Karpas-422 (cell line): ENCODE data around the gene ARHGAP22. TPM values are rescaled to one million over a fixed set of nuclear protein-coding genes. Genes with fewer than 3 reads are reported as not detected.

Experiments used
- DNase-seq: peaks from one replicate; pipeline ENCODE4 v3.0.0-alpha.2; 2015
- H2AFZ ChIP-seq: fragments of 200-600 bp; sonication (generic); 2 replicates; pipeline ENCODE4 v1.6.1; 2014; ENCODE audit warnings: antibody characterized with exemption, low read length, mixed read lengths
- H3K27ac ChIP-seq: fragments of 200-600 bp; sonication (generic); 2 replicates; pipeline ENCODE4 v1.5.1; 2014; ENCODE audit warnings: mild to moderate bottlenecking, low read length, moderate library complexity
- H3K27me3 ChIP-seq: fragments of 200-600 bp; sonication (generic); 2 replicates; pipeline ENCODE4 v1.6.1; 2014; ENCODE audit warnings: low read length, mixed read lengths
- H3K36me3 ChIP-seq: fragments of 200-600 bp; sonication (generic); 2 replicates; pipeline ENCODE4 v1.6.1; 2014; ENCODE audit warnings: low read length, mixed read lengths; ENCODE audit not compliant: insufficient read depth
- H3K4me1 ChIP-seq: fragments of 200-600 bp; sonication (generic); 2 replicates; pipeline ENCODE4 v1.6.1; 2014; ENCODE audit warnings: mild to moderate bottlenecking, low read length, mixed read lengths
- H3K4me2 ChIP-seq: fragments of 200-600 bp; sonication (generic); 2 replicates; pipeline ENCODE4 v1.6.1; 2014; ENCODE audit warnings: low read length, low read depth, mild to moderate bottlenecking; ENCODE audit not compliant: poor library complexity, severe bottlenecking
- H3K4me3 ChIP-seq: fragments of 200-600 bp; sonication (generic); 2 replicates; pipeline ENCODE4 v1.5.1; 2014; ENCODE audit warnings: mild to moderate bottlenecking, antibody characterized with exemption, low read length, mixed read lengths
- H3K79me2 ChIP-seq: fragments of 200-600 bp; sonication (generic); 2 replicates; pipeline ENCODE4 v1.6.1; 2014; ENCODE audit warnings: mild to moderate bottlenecking, low read length, mixed read lengths
- H3K9ac ChIP-seq: fragments of 200-600 bp; sonication (generic); 2 replicates; pipeline ENCODE4 v1.6.0; 2014; ENCODE audit warnings: low read length
- H3K9me2 ChIP-seq: fragments of 200-600 bp; sonication (generic), shearing (Covaris generic); replicated peaks from 2 replicates; pipeline ENCODE4 v1.6.0; 2014; ENCODE audit warnings: mild to moderate bottlenecking, low read length, moderate library complexity; ENCODE audit not compliant: insufficient read depth
- H3K9me3 ChIP-seq: fragments of 300-700, 200-600 bp; sonication (generic); 2 replicates; pipeline ENCODE4 v1.6.1; 2014; ENCODE audit warnings: low read length, mixed read lengths
- H4K20me1 ChIP-seq: fragments of 200-600 bp; sonication (generic); 2 replicates; pipeline ENCODE4 v1.6.1; 2014; ENCODE audit warnings: mild to moderate bottlenecking, antibody characterized with exemption, low read length, low read depth; ENCODE audit not compliant: insufficient read depth
- total RNA-seq: library from RNA; depleted of rRNA; stranded (reverse); fragments of >200 nt; shearing (Covaris generic); gene quantifications from 2 replicates; pipeline ENCODE4 v1.2.3, GENCODE V29; 2014; ENCODE audit warnings: low replicate concordance

ARHGAP22 gene
- total RNA-seq, 1 experiment from 2014 or later: 0.07 TPM

DNA sequence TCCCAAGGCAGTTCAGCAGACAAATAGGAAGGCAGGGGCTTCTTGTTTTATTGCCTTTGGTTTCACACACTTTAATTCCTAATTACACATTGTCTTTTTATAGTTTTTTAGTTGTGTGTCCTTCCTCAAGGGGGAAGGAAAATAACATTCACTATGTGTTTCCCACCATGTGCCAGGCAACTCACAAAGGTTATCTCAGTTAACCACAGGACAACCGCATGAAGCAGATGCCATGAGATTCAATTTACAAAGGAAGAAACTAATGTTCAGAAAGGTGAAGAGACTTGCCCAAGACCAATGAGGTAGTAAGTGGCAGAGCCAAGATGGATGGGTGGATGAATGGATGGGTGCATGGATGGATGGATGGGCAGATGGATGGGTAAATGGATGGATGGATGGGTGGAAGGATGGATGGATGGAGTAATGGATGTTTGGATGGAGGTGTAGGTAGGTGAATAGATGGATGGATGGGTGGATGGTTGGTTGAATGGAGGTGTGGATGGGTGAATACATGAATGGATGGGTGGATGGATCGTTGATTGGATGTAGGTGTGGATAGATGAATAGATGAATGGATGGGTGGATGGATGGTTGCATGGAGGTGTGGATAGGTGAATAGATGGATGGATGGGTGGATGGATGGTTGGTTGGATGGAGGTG lies 77.9 kb downstream of the ARHGAP22 start:
- H3K9me3 ChIP-seq: no peaks in the 10 kb centered on the region
- H2AFZ ChIP-seq: no peak overlapping the region
- H4K20me1 ChIP-seq: no peaks in the 10 kb centered on the region
- no peaks in the 10 kb centered on the region for H3K36me3 ChIP-seq
- H3K27me3 ChIP-seq: no peaks in the 10 kb centered on the region
- H3K9ac ChIP-seq: no peak overlapping the region
- H3K79me2 ChIP-seq: no peaks in the 10 kb centered on the region
- DNase-seq: no peak
- no peaks in the 10 kb centered on the region for H3K4me1 ChIP-seq
- H3K27ac ChIP-seq: no peak overlapping the region
- no peak overlapping the region for H3K4me3 ChIP-seq
- no peak overlapping the region for H3K4me2 ChIP-seq
- H3K9me2 ChIP-seq: no peaks in the 10 kb centered on the region

DNA sequence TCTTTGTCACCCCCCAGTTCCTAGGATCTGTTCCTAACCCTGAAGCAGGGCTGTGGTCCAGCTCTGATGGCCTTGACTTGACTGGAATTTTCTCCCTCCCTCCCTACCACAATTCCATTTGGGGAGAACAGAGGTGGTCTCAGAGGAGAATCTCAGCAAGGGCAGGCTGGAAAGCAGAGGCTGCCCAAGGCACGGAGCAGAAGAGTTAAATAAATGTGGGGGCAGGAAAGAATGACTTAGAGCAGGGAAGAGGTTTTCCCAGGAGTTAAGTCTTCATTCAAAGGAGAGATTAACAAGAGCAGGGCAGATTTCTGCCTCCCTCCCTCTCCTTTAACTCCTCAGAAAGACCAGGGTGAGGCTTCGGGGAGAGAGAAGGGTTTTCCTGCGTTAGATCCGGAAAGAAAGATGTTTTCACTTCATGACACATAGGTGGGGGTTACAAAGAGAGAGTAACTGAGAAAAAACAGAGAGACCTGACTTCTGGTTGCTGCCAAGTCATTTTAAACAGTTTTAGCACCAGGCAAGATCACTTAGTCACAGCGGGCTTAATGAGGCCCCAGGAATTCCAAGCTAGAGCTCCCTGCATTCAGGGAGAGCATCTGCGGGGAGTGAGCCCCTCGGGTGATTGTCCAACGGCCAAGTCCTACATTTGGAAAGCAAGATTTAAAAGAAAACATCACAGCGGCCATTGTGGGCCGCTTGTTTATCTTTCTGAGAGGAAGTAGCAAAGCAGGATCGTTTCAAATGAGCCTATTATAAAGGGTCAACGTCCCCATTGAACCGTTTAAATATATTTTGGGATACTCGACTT lies 78.7 kb downstream of the ARHGAP22 start:
- H3K79me2 ChIP-seq: no peaks in the 10 kb centered on the region
- H3K27ac ChIP-seq: no peak overlapping the region
- no peaks in the 10 kb centered on the region for H4K20me1 ChIP-seq
- no peak for DNase-seq
- no peaks in the 10 kb centered on the region for H3K9me2 ChIP-seq
- H3K9me3 ChIP-seq: no peaks in the 10 kb centered on the region
- no peak overlapping the region for H2AFZ ChIP-seq
- no peak overlapping the region for H3K9ac ChIP-seq
- no peak overlapping the region for H3K4me3 ChIP-seq
- H3K4me1 ChIP-seq: no peaks in the 10 kb centered on the region
- H3K4me2 ChIP-seq: no peak overlapping the region
- no peaks in the 10 kb centered on the region for H3K27me3 ChIP-seq
- no peaks in the 10 kb centered on the region for H3K36me3 ChIP-seq

GRCh38 chr10:48525113-48525512 lies 79.8 kb downstream of the ARHGAP22 start:
- Histone ChIP-seq H3K9me2 (no peaks in the 10 kb centered on the region), H3K9me3 (no peaks in the 10 kb centered on the region), H3K36me3 (no peaks in the 10 kb centered on the region), H3K27me3 (no peaks in the 10 kb centered on the region), H2AFZ (no peak overlapping the region), H3K9ac (no peak overlapping the region), H3K27ac (no peak overlapping the region), H3K4me3 (no peak overlapping the region), H3K4me2 (no peak overlapping the region), H3K79me2 (no peaks in the 10 kb centered on the region), H4K20me1 (no peaks in the 10 kb centered on the region), H3K4me1 (no peaks in the 10 kb centered on the region)
- no peak for DNase-seq

- no peak for DNase-seq
- Histone ChIP-seq H3K4me2 (no peak overlapping the region), H3K4me3 (no peak overlapping the region), H3K36me3 (no peaks in the 10 kb centered on the region), H3K27me3 (no peaks in the 10 kb centered on the region), H3K79me2 (no peaks in the 10 kb centered on the region), H3K9me3 (no peaks in the 10 kb centered on the region), H3K9me2 (no peaks in the 10 kb centered on the region), H3K27ac (no peak overlapping the region), H3K9ac (no peak overlapping the region), H2AFZ (no peak overlapping the region), H3K4me1 (no peaks in the 10 kb centered on the region), H4K20me1 (no peaks in the 10 kb centered on the region)
These were observed 80.8 kb downstream of the ARHGAP22 start for GRCh38 chr10:48523820-48524758.

- Histone ChIP-seq H3K4me1 (no peaks in the 10 kb centered on the region), H3K4me2 (no peak overlapping the region), H3K9me2 (no peaks in the 10 kb centered on the region), H3K79me2 (no peaks in the 10 kb centered on the region), H3K27me3 (no peaks in the 10 kb centered on the region), H3K9ac (no peak overlapping the region), H3K4me3 (no peak overlapping the region), H2AFZ (no peak overlapping the region), H3K27ac (no peak overlapping the region), H3K9me3 (no peaks in the 10 kb centered on the region), H3K36me3 (no peaks in the 10 kb centered on the region), H4K20me1 (no peaks in the 10 kb centered on the region)
- DNase-seq: no peak
These were observed 81.6 kb downstream of the ARHGAP22 start for GRCh38 chr10:48523212-48523819.

- Histone ChIP-seq H3K79me2 (no peaks in the 10 kb centered on the region), H3K27me3 (no peaks in the 10 kb centered on the region), H4K20me1 (no peaks in the 10 kb centered on the region), H2AFZ (no peak overlapping the region), H3K4me3 (no peak overlapping the region), H3K4me2 (no peak overlapping the region), H3K4me1 (no peaks in the 10 kb centered on the region), H3K9me2 (no peaks in the 10 kb centered on the region), H3K27ac (no peak overlapping the region), H3K9me3 (no peaks in the 10 kb centered on the region), H3K9ac (no peak overlapping the region), H3K36me3 (no peaks in the 10 kb centered on the region)
- no peak for DNase-seq
These were observed 82.7 kb downstream of the ARHGAP22 start for GRCh38 chr10:48522011-48522765.

DNA sequence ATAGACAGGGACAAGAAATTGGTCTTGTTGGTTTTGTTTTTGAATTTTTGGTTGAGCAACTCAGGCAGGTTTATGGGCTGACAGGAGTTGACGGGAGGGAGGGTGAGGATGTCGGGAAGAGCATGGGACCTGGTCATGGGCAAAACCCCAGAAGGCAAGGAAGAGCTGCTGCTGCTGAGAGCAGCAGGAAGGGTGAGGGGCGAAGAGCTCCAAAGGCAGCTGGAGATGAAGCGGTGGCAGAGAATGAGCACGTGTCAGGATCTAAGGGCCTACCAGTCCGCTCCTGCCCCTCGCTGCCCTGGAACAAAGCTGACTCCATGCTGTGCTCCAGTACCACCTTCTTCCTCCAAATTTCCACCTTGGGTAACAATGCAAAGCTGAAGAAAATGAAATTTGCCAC lies 84.3 kb downstream of the ARHGAP22 start:
- no peak overlapping the region for H3K9ac ChIP-seq
- no peak for DNase-seq
- H3K79me2 ChIP-seq: no peaks in the 10 kb centered on the region
- H3K9me3 ChIP-seq: no peaks in the 10 kb centered on the region
- H2AFZ ChIP-seq: no peak overlapping the region
- no peak overlapping the region for H3K4me2 ChIP-seq
- H3K4me3 ChIP-seq: no peak overlapping the region
- H3K4me1 ChIP-seq: no peaks in the 10 kb centered on the region
- H4K20me1 ChIP-seq: no peaks in the 10 kb centered on the region
- no peak overlapping the region for H3K27ac ChIP-seq
- H3K27me3 ChIP-seq: no peaks in the 10 kb centered on the region
- no peaks in the 10 kb centered on the region for H3K9me2 ChIP-seq
- no peaks in the 10 kb centered on the region for H3K36me3 ChIP-seq
